GM19397 (cell line): Measurements from ENCODE around the gene PGPEP1.
A peak's percentile ranks its signal among the peaks of the same experiment; 100 is the strongest.

Source experiments
- ATAC-seq: cut with Tn5 transposase; IDR thresholded peaks from one replicate; pipeline ENCODE4 v1.9.1; 2021; ENCODE audit warnings: mild to moderate bottlenecking, moderate library complexity; ENCODE audit not compliant: unreplicated experiment

Gene PGPEP1

GRCh38 chr19:18340190-18340989 is at the start of gene PGPEP1:
Gene PGPEP1 (plus strand): TSS chr19:18340598. CDS start chr19:18340682, 84 bp downstream.
- ATAC-seq: peak; percentile 61

- no peak for ATAC-seq
These were observed 49.3 kb upstream of the PGPEP1 start for GRCh38 chr19:18291019-18291524.

- ATAC-seq: no peak
These were observed 48.6 kb upstream of the PGPEP1 start for GRCh38 chr19:18291590-18292461.

GRCh38 chr19:18292462-18292809 is 48.0 kb upstream of the PGPEP1 start:
- no peak for ATAC-seq

GRCh38 chr19:18292810-18293641 is 47.4 kb upstream of the PGPEP1 start:
- no peak for ATAC-seq

GRCh38 chr19:18293642-18294466 is 46.5 kb upstream of the PGPEP1 start:
- ATAC-seq: no peak

- ATAC-seq: no peak
These were observed 45.9 kb upstream of the PGPEP1 start for GRCh38 chr19:18294467-18294864.

GRCh38 chr19:18295034-18295451 is 45.4 kb upstream of the PGPEP1 start:
- no peak for ATAC-seq

- ATAC-seq: no peak
These were observed 43.1 kb upstream of the PGPEP1 start for GRCh38 chr19:18297308-18297707.

GRCh38 chr19:18298601-18299000 is 41.8 kb upstream of the PGPEP1 start:
- ATAC-seq: no peak

GRCh38 chr19:18299654-18300053 is 40.7 kb upstream of the PGPEP1 start:
- no peak for ATAC-seq

GRCh38 chr19:18300930-18301717 is 39.3 kb upstream of the PGPEP1 start:
- ATAC-seq: no peak

- no peak for ATAC-seq
These were observed 38.7 kb upstream of the PGPEP1 start for GRCh38 chr19:18301718-18302111.

- ATAC-seq: peak; percentile 9
These were observed 36.3 kb upstream of the PGPEP1 start for GRCh38 chr19:18304208-18304457.

- no peak for ATAC-seq
These were observed 35.7 kb upstream of the PGPEP1 start for GRCh38 chr19:18304458-18305310.

- no peak for ATAC-seq
These were observed 34.0 kb upstream of the PGPEP1 start for GRCh38 chr19:18306209-18306887.

- ATAC-seq: no peak
These were observed 33.5 kb upstream of the PGPEP1 start for GRCh38 chr19:18306888-18307260.

GRCh38 chr19:18307271-18307681 is 33.1 kb upstream of the PGPEP1 start:
- ATAC-seq: no peak
